ENCODE data around the gene PCBP3. TPM values are rescaled to one million over a fixed set of nuclear protein-coding genes. Genes with fewer than 3 reads are reported as not detected.
A peak's percentile ranks its signal among the peaks of the same experiment; 100 is the strongest.

The PCBP3 gene
- total RNA-seq, 1 donor from 2014 or later = not detected

DNA sequence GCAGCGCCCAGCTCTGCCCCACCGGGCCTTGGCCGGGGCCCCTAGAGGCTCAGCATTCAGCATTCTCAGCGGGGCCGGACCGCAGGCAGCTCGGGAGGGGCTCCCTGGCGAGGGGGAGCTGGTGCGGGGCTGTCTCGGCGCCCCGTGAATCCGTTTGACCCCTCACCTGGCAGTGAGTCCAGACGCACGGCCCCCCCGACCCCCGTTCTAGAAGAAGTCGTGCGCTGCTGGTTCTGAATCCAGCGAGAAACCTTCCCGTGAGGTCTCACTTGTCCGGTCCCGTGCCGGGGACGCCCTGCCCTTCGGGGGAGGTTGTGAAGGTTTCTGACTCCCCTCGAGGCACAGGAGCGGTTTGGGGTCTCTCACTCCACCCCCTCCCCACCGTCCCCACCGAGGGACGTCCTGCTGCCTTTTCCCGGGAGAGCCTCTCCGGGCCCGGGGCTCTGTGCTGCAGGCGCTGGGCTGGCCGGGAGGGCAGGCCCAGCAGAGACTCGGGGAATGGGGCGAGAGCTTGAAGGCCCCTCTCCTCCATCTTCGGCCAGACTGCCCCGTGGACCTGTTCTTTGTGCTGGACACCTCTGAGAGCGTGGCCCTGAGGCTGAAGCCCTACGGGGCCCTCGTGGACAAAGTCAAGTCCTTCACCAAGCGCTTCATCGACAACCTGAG lies 338.7 kb downstream of the PCBP3 start:
- TF ChIP-seq, protein P1, sequence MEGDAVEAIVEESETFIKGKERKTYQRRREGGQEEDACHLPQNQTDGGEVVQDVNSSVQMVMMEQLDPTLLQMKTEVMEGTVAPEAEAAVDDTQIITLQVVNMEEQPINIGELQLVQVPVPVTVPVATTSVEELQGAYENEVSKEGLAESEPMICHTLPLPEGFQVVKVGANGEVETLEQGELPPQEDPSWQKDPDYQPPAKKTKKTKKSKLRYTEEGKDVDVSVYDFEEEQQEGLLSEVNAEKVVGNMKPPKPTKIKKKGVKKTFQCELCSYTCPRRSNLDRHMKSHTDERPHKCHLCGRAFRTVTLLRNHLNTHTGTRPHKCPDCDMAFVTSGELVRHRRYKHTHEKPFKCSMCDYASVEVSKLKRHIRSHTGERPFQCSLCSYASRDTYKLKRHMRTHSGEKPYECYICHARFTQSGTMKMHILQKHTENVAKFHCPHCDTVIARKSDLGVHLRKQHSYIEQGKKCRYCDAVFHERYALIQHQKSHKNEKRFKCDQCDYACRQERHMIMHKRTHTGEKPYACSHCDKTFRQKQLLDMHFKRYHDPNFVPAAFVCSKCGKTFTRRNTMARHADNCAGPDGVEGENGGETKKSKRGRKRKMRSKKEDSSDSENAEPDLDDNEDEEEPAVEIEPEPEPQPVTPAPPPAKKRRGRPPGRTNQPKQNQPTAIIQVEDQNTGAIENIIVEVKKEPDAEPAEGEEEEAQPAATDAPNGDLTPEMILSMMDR (IDR thresholded peaks at IDR 0.05) = no peak
- H3K27me3 Mint-ChIP-seq = peaks cover 3% of the 10 kb centered on the region
- ChIA-PET CTCF (no interaction called here), POLR2A (no interaction called here)
- H3K36me3 Mint-ChIP-seq (ENCODE audit: low read depth) = no peaks in the 10 kb centered on the region
- peak overlapping the region; percentile 11 for H3K4me3 Mint-ChIP-seq
- no peak overlapping the region for H3K27ac Mint-ChIP-seq
- peak; percentile 14 for DNase-seq
- peak; percentile 18 for ATAC-seq (ENCODE audit: low read depth)
- peaks cover 1% of the 10 kb centered on the region for H3K4me1 Mint-ChIP-seq
- intact Hi-C loops (cut with micrococcal nuclease) = no loop called here
- no peaks in the 10 kb centered on the region for H3K9me3 Mint-ChIP-seq

- no peak overlapping the region for H3K27ac Mint-ChIP-seq
- peaks cover 3% of the 10 kb centered on the region for H3K27me3 Mint-ChIP-seq
- ATAC-seq (ENCODE audit: low read depth) (no peak), DNase-seq (peak; percentile 15)
- CTCF ChIA-PET = no interaction called here
- no peak overlapping the region for H3K4me3 Mint-ChIP-seq
- intact Hi-C loops (cut with micrococcal nuclease) = no loop called here
- H3K9me3 Mint-ChIP-seq = no peaks in the 10 kb centered on the region
- POLR2A ChIA-PET = no interaction called here
- H3K36me3 Mint-ChIP-seq (ENCODE audit: low read depth) = no peaks in the 10 kb centered on the region
- peaks cover 1% of the 10 kb centered on the region for H3K4me1 Mint-ChIP-seq
- TF ChIP-seq, protein P1 (IDR thresholded peaks at IDR 0.05) = no peak
Observed at GRCh38 chr21:45982758-45983648, 339.5 kb downstream of the PCBP3 start.

- H3K4me1 Mint-ChIP-seq = peaks cover 1% of the 10 kb centered on the region
- H3K36me3 Mint-ChIP-seq (ENCODE audit: low read depth) = no peaks in the 10 kb centered on the region
- ATAC-seq (ENCODE audit: low read depth) (no peak), DNase-seq (no peak)
- no peak overlapping the region for H3K4me3 Mint-ChIP-seq
- CTCF ChIA-PET = no interaction called here
- H3K27me3 Mint-ChIP-seq = peaks cover 3% of the 10 kb centered on the region
- intact Hi-C loops (cut with micrococcal nuclease) = no loop called here
- POLR2A ChIA-PET = no interaction called here
- H3K9me3 Mint-ChIP-seq = no peaks in the 10 kb centered on the region
- TF ChIP-seq, protein P1 (IDR thresholded peaks at IDR 0.05) = no peak
- no peak overlapping the region for H3K27ac Mint-ChIP-seq
Observed at GRCh38 chr21:45983649-45983965, 340.1 kb downstream of the PCBP3 start.

DNA sequence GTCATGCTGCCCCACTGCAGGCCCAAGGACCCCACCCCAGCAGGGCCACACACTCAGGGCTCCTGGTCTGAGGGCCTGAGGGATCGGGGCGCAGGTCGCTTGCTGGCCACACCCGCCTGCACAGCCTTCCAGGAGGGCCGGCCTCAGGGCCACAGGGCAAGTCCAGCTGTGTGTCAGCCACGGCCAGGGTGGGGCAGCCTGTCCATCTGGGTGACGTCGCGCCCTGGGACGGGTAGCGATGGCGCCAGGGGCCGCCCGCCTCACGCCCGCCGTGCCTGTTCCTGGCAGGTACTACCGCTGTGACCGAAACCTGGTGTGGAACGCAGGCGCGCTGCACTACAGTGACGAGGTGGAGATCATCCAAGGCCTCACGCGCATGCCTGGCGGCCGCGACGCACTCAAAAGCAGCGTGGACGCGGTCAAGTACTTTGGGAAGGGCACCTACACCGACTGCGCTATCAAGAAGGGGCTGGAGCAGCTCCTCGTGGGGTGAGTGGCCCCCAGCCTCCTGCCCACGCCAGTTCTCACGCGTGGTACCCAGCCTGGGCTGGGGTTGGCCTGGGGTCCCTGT lies 340.5 kb downstream of the PCBP3 start:
- H3K27ac Mint-ChIP-seq = no peak overlapping the region
- H3K4me1 Mint-ChIP-seq = peaks cover 1% of the 10 kb centered on the region
- DNase-seq (peak; percentile 13), ATAC-seq (ENCODE audit: low read depth) (no peak)
- intact Hi-C loops (cut with micrococcal nuclease) = no loop called here
- H3K4me3 Mint-ChIP-seq = no peak overlapping the region
- TF ChIP-seq, protein P1 (IDR thresholded peaks at IDR 0.05) = no peak
- no peaks in the 10 kb centered on the region for H3K9me3 Mint-ChIP-seq
- H3K36me3 Mint-ChIP-seq (ENCODE audit: low read depth) = no peaks in the 10 kb centered on the region
- CTCF ChIA-PET = no interaction called here
- H3K27me3 Mint-ChIP-seq = peaks cover 3% of the 10 kb centered on the region
- POLR2A ChIA-PET = no interaction called here

GRCh38 chr21:45984584-45985095 lies 341.1 kb downstream of the PCBP3 start:
- H3K27me3 Mint-ChIP-seq = no peaks in the 10 kb centered on the region
- POLR2A ChIA-PET = no interaction called here

More at GRCh38 chr21:45984584-45985095, 341.1 kb downstream of the PCBP3 start:
- H3K4me1 Mint-ChIP-seq = peaks cover 1% of the 10 kb centered on the region
- no peak for ATAC-seq (ENCODE audit: low read depth)
- no peaks in the 10 kb centered on the region for H3K9me3 Mint-ChIP-seq
- H3K36me3 Mint-ChIP-seq (ENCODE audit: low read depth) = no peaks in the 10 kb centered on the region
- intact Hi-C loops (cut with micrococcal nuclease) = no loop called here
- no peak overlapping the region for H3K27ac Mint-ChIP-seq
- TF ChIP-seq, protein P1 (IDR thresholded peaks at IDR 0.05) = no peak
- no peak overlapping the region for H3K4me3 Mint-ChIP-seq
- CTCF ChIA-PET = no interaction called here
- no peak for DNase-seq
